ENCODE data around the gene RIC8B.

Gene RIC8B

DNA sequence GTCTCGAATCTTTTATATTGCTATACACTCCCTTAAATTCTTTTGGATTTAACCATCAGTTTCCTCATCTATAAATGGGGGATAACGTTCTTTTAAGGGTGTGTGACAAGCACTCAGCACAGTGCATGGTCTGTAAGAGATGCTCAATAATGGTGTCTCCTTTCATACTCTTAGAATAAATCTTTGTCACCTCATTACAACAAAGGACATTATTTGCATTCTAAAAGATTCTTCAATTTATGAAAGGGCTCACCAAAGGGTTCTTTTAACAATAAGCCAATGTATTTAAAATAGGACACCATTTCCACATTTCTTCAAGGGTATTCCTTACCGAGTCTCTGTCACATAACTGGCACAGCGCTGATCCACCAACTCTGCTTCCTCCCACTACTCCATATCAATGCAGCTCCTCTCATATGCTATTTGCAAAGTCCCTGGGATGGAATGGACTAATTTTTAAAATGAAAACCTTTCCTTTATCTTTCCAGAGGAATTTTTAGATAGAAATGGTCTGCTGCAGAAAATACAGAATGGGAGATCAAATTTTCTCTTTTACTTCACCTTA lies 29.2 kb upstream of the RIC8B start:
- TF ChIP-seq, protein P1, sequence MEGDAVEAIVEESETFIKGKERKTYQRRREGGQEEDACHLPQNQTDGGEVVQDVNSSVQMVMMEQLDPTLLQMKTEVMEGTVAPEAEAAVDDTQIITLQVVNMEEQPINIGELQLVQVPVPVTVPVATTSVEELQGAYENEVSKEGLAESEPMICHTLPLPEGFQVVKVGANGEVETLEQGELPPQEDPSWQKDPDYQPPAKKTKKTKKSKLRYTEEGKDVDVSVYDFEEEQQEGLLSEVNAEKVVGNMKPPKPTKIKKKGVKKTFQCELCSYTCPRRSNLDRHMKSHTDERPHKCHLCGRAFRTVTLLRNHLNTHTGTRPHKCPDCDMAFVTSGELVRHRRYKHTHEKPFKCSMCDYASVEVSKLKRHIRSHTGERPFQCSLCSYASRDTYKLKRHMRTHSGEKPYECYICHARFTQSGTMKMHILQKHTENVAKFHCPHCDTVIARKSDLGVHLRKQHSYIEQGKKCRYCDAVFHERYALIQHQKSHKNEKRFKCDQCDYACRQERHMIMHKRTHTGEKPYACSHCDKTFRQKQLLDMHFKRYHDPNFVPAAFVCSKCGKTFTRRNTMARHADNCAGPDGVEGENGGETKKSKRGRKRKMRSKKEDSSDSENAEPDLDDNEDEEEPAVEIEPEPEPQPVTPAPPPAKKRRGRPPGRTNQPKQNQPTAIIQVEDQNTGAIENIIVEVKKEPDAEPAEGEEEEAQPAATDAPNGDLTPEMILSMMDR (IDR thresholded peaks at IDR 0.05; ENCODE audit: control insufficient read depth, extremely low read depth, insufficient read depth) = no peak
- DNase-seq (ENCODE audit: low read depth) = no peak
- H3K4me3 ChIP-seq (ENCODE audit: low read depth, low read length) = no peak overlapping the region

DNA sequence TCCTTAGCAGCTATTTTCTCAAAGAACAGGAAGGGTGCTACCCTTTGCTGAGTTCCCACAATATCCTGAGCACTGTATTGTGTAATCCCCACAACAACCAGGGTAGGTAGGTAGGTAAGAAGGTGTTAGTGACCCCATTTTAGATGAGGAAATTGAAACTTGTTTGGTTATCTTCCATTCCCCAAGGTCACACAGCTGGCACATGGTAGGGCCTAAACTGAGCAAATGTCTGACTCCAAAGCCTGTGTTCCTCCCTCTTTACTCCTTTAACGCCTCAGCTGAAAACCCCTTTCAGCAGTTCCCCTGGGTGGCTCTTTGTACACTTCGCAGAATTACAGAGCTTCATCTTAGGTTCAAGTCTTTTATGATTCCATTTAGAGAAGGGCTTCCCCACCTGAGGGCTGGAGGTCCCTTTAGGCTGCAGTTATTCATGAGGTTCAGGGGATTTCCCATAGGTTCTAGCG lies 26.5 kb upstream of the RIC8B start:
- TF ChIP-seq, protein P1 (IDR thresholded peaks at IDR 0.05; ENCODE audit: control insufficient read depth, extremely low read depth, insufficient read depth) = no peak

DNA sequence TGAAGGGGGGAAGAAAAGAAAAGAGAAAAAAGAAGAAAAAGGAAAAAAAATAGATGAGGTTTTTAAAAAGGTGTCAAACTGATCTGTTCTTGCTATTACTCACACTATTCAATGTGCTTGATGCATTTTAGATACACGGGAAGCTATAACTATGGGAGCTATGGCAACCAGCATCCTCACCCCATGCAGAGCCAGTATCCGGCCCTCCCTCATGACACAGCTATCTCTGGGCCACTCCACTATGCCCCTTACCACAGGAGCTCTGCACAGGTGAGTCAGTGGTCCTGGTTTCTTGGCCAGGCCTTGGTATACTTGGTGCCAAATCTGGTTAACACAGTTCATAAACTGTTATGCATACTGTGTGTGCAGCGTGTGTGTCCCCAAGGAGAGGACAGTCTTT lies 24.0 kb upstream of the RIC8B start:
- no peak for DNase-seq (ENCODE audit: low read depth)
- TF ChIP-seq, protein P1 (IDR thresholded peaks at IDR 0.05; ENCODE audit: control insufficient read depth, extremely low read depth, insufficient read depth) = no peak
- no peak overlapping the region for H3K4me3 ChIP-seq (ENCODE audit: low read depth, low read length)

More for the DNA sequence above, 26.5 kb upstream of the RIC8B start:
- H3K4me3 ChIP-seq (ENCODE audit: low read depth, low read length) = no peak overlapping the region
- no peak for DNase-seq (ENCODE audit: low read depth)

DNA sequence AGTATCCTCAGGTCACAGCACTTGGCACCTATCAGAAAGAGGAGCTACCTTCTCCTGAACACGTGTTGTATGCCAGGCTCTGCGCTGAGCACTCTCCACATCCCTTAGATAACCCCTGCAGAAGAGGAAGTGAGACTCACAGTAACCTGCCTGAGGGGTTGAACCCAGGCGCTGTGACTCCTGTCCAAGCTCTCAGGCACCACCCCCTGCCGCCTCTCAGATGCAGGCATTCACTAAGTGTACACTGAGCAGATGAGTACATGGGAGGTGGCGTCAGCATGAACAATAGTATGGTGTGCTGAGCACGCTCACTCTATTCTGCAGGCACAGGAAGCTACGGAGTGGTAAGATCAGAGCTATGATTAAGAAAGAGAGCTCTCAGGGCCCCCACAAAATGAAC lies 21.0 kb upstream of the RIC8B start:
- TF ChIP-seq, protein P1 (IDR thresholded peaks at IDR 0.05; ENCODE audit: control insufficient read depth, extremely low read depth, insufficient read depth) = no peak
- H3K4me3 ChIP-seq (ENCODE audit: low read depth, low read length) = no peak overlapping the region
- DNase-seq (ENCODE audit: low read depth) = no peak

DNA sequence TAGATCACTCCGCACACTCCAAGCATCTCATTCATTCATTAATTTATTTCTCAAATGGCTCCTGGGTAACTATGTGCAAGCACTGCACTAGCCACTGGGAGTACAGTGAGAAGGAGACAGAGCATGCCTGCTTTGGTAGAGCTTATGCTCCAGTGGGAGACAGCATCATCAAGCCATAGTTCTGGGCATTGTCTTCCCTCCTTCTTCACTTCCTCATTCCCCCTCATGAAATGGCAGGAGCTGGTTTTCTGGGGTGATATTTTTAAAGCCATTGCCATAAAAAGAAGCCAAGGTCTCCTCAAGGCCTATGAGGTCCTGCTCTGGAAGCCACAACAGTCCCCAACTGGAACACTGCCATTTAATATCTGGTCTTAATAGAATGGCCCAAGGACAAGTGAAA lies 20.2 kb upstream of the RIC8B start:
- H3K4me3 ChIP-seq (ENCODE audit: low read depth, low read length) = no peak overlapping the region
- no peak for DNase-seq (ENCODE audit: low read depth)
- TF ChIP-seq, protein P1 (IDR thresholded peaks at IDR 0.05; ENCODE audit: control insufficient read depth, extremely low read depth, insufficient read depth) = no peak

DNA sequence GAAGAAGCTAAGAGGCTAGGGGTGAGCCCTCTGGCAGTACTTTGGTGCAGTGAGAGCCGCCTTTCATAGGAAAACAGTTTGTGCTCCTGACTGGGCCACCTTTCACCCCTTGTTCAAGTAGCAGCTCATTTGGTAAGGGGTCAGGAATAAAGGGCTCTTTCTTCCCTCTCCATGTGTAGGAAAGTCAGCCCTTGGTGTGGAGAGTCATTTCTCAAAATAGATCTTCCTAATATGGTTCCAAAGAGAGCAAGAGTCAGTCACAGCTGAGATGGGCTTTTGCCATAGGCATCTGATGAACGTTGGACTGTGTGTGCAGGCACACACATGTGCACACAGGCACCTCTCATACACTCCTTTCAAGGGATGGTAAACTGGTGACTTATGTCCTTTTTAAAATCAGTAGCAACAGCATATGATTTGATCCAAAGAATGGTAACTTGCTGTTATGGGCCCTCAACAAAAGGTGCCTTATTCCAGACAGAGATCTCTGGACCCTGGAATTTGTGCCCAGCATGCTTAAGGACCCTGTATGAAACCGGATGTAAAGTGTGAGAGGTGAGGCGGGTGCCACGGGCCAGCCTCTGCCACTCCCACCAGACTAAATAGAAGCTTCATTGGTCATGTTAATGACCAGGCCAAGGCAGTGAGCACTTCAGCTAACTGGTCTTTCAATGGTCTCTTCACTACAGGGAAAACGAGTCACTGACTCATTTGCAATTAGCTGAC lies 16.7 kb upstream of the RIC8B start:
- TF ChIP-seq, protein P1 (IDR thresholded peaks at IDR 0.05; ENCODE audit: control insufficient read depth, extremely low read depth, insufficient read depth) = no peak

More for the DNA sequence above, 16.7 kb upstream of the RIC8B start:
- H3K4me3 ChIP-seq (ENCODE audit: low read depth, low read length) = no peak overlapping the region
- DNase-seq (ENCODE audit: low read depth) = no peak

All from LNCaP clone FGC (cell line).